GM12878 (cell line): Measurements from ENCODE around the gene TCF25.
"Not testable (repeated sequence)": the region's sequence is repeated elsewhere in the genome, so short reads cannot be mapped to it uniquely, and the experiment has no call there.

ENCODE experiments used
- CTCF ChIP-seq, 3 experiments: IDR thresholded peaks in 2 of 3; conservative IDR thresholded peaks in 1 of 3; 2 replicates each; pipeline ENCODE4 v1.5.1; 2011; ENCODE audit warnings: low read depth in 3 of 3, low read length in 3 of 3, mild to moderate bottlenecking in 3 of 3, control low read depth in 2 of 3, moderate library complexity in 2 of 3, inconsistent platforms in 1 of 3, mixed read lengths in 1 of 3; ENCODE audit not compliant: control insufficient read depth in 2 of 3, insufficient read depth in 1 of 3; ENCODE audit errors: extremely low read depth in 1 of 3
- E2F4 ChIP-seq: IDR thresholded peaks from 2 replicates; pipeline ENCODE4 v1.6.1; 2012; ENCODE audit warnings: low read depth, low read length, improper control_type of control experiment
- EP300 ChIP-seq, 2 experiments: fragments of 150-350 bp in 1 of 2; IDR thresholded peaks; 2 replicates each; pipeline ENCODE4 v1.6.1; 2011 to 2012; ENCODE audit warnings: low read depth in 2 of 2, low read length in 2 of 2, borderline replicate concordance in 1 of 2, improper control_type of control experiment in 1 of 2, inconsistent platforms in 1 of 2; ENCODE audit not compliant: control insufficient read depth in 1 of 2
- ESRRA ChIP-seq: IDR thresholded peaks from 2 replicates; pipeline ENCODE4 v1.6.1; 2012; ENCODE audit warnings: mild to moderate bottlenecking, low read length, improper control_type of control experiment
- ETV6 ChIP-seq, 2 experiments: fragments of 450-650 bp in 1 of 2; IDR thresholded peaks in 1 of 2; conservative IDR thresholded peaks in 1 of 2; 2 replicates each; pipeline ENCODE4 v1.6.1; 2014; ENCODE audit warnings: antibody characterized with exemption in 1 of 2, borderline replicate concordance in 1 of 2, low read depth in 1 of 2, mild to moderate bottlenecking in 1 of 2, moderate library complexity in 1 of 2
- FOXK2 ChIP-seq: fragments of 450-650 bp; IDR thresholded peaks from 2 replicates; pipeline ENCODE4 v1.6.1; 2017; ENCODE audit warnings: mild to moderate bottlenecking, moderate library complexity
- MAX ChIP-seq: IDR thresholded peaks from 2 replicates; pipeline ENCODE4 v1.6.1; 2012; ENCODE audit warnings: low read depth, low read length, improper control_type of control experiment
- MLLT1 ChIP-seq: fragments of 450-650 bp; IDR thresholded peaks from 2 replicates; pipeline ENCODE4 v1.6.1; 2016; ENCODE audit warnings: mild to moderate bottlenecking
- PBX3 ChIP-seq: IDR thresholded peaks from 2 replicates; pipeline ENCODE4 v1.6.1; 2011; ENCODE audit warnings: mild to moderate bottlenecking, low read depth, low read length, moderate library complexity; ENCODE audit not compliant: insufficient replicate concordance
- POLR2A ChIP-seq: IDR thresholded peaks from 2 replicates; pipeline ENCODE4 v1.6.1; 2011; ENCODE audit warnings: low read depth, mild to moderate bottlenecking, low read length
- TCF12 ChIP-seq: IDR thresholded peaks from 2 replicates; pipeline ENCODE4 v1.6.1; 2011; ENCODE audit warnings: low read depth, mild to moderate bottlenecking, low read length
- ZZZ3 ChIP-seq: IDR thresholded peaks from 2 replicates; pipeline ENCODE4 v1.6.1; 2011; ENCODE audit warnings: low read depth; ENCODE audit not compliant: control insufficient read depth, insufficient read length

GRCh38 chr16:89935620-89936019, 62.2 kb downstream of the TCF25 start:
- not testable (repeated sequence) for TF ChIP-seq CTCF (IDR thresholded peaks at IDR 0.05 in 2 of 3, conservative IDR thresholded peaks at IDR 0.05 in 1 of 3; ENCODE audit: control insufficient read depth in 2 of 3, extremely low read depth in 1 of 3, insufficient read depth in 1 of 3, low read depth in 3 of 3, low read length in 3 of 3); EP300 (IDR thresholded peaks at IDR 0.05; ENCODE audit: borderline replicate concordance in 1 of 2, control insufficient read depth in 1 of 2, low read depth in 2 of 2, low read length in 2 of 2); PBX3; FOXK2; MAX; MLLT1; POLR2A; ESRRA; ETV6 (conservative IDR thresholded peaks at IDR 0.05 in 1 of 2, IDR thresholded peaks at IDR 0.05 in 1 of 2; ENCODE audit: borderline replicate concordance in 1 of 2, low read depth in 1 of 2); TCF12; ZZZ3; E2F4
